KMS-11 (cell line): ENCODE measurements around the gene TRAM2.

ENCODE experiments used
- H2AFZ ChIP-seq: fragments of 200-600 bp; sonication (generic); 2 replicates; pipeline ENCODE4 v1.6.1; 2016; ENCODE audit warnings: antibody characterized with exemption, mixed run types, low read depth
- H3K27ac ChIP-seq: fragments of 200-600 bp; sonication (generic); 2 replicates; pipeline ENCODE4 v1.6.1; 2016; ENCODE audit warnings: mild to moderate bottlenecking, mixed run types
- H3K27me3 ChIP-seq: fragments of 200-600 bp; sonication (generic); 2 replicates; pipeline ENCODE4 v1.6.1; 2017; ENCODE audit warnings: mild to moderate bottlenecking, low read depth, mixed run types, moderate library complexity; ENCODE audit not compliant: insufficient read depth
- H3K36me3 ChIP-seq: fragments of 200-600 bp; sonication (generic); 2 replicates; pipeline ENCODE4 v1.6.1; 2017; ENCODE audit warnings: mild to moderate bottlenecking, mixed run types; ENCODE audit not compliant: insufficient read depth
- H3K4me1 ChIP-seq: fragments of 200-600 bp; sonication (generic); 2 replicates; pipeline ENCODE4 v1.6.1; 2016; ENCODE audit warnings: mild to moderate bottlenecking, low read depth, mixed run types; ENCODE audit not compliant: poor library complexity, severe bottlenecking
- H3K4me2 ChIP-seq: fragments of 200-600 bp; sonication (generic); 2 replicates; pipeline ENCODE4 v1.7.0; 2016; ENCODE audit warnings: mild to moderate bottlenecking, mixed run types
- H3K4me3 ChIP-seq: fragments of 200-600 bp; sonication (generic); IDR thresholded peaks from 2 replicates; pipeline ENCODE4 v1.6.1; 2017; ENCODE audit warnings: low read depth, low read length, mixed read lengths; ENCODE audit not compliant: insufficient read depth
- H3K79me2 ChIP-seq: fragments of 200-600 bp; sonication (generic); 2 replicates; pipeline ENCODE4 v1.6.1; 2016; ENCODE audit warnings: low read depth, mixed run types; ENCODE audit not compliant: insufficient read depth
- H3K9ac ChIP-seq: fragments of 200-600 bp; sonication (generic); 2 replicates; pipeline ENCODE4 v1.6.1; 2016; ENCODE audit warnings: mild to moderate bottlenecking, mixed run types
- H4K20me1 ChIP-seq: fragments of 200-600 bp; sonication (generic); 2 replicates; pipeline ENCODE4 v1.6.1; 2016; ENCODE audit warnings: mild to moderate bottlenecking, mixed run types; ENCODE audit not compliant: insufficient read depth
- TF ChIP-seq, protein P1 (sequence below): fragments of 200-600 bp; sonication (generic); conservative IDR thresholded peaks from 2 replicates; pipeline ENCODE4 v1.6.1; 2017; ENCODE audit warnings: low read depth, mild to moderate bottlenecking, antibody characterized with exemption, low read length, moderate library complexity, mixed read lengths

The TRAM2 gene

GRCh38 chr6:52543262-52543661, 33.6 kb downstream of the TRAM2 start:
- peaks cover 100% of the 10 kb centered on the region for H3K4me1 ChIP-seq

GRCh38 chr6:52541135-52541534, 35.7 kb downstream of the TRAM2 start:
- no peak overlapping the region for H2AFZ ChIP-seq
- TF ChIP-seq, protein P1, sequence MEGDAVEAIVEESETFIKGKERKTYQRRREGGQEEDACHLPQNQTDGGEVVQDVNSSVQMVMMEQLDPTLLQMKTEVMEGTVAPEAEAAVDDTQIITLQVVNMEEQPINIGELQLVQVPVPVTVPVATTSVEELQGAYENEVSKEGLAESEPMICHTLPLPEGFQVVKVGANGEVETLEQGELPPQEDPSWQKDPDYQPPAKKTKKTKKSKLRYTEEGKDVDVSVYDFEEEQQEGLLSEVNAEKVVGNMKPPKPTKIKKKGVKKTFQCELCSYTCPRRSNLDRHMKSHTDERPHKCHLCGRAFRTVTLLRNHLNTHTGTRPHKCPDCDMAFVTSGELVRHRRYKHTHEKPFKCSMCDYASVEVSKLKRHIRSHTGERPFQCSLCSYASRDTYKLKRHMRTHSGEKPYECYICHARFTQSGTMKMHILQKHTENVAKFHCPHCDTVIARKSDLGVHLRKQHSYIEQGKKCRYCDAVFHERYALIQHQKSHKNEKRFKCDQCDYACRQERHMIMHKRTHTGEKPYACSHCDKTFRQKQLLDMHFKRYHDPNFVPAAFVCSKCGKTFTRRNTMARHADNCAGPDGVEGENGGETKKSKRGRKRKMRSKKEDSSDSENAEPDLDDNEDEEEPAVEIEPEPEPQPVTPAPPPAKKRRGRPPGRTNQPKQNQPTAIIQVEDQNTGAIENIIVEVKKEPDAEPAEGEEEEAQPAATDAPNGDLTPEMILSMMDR: no peak
- H3K27ac ChIP-seq: peak overlapping the region; percentile 94; the same call in 1 of the 2 replicates
- H3K36me3 ChIP-seq: no peaks in the 10 kb centered on the region; the same call in 1 of the 2 replicates
- peak overlapping the region; percentile 20; the same call in 1 of the 2 replicates for H3K4me2 ChIP-seq
- H3K9ac ChIP-seq: no peak overlapping the region
- H3K79me2 ChIP-seq: peaks cover 84% of the 10 kb centered on the region
- H3K27me3 ChIP-seq: no peaks in the 10 kb centered on the region
- peaks cover 100% of the 10 kb centered on the region for H3K4me1 ChIP-seq
- H3K4me3 ChIP-seq: no peak overlapping the region
- no peaks in the 10 kb centered on the region for H4K20me1 ChIP-seq

More at GRCh38 chr6:52543262-52543661, 33.6 kb downstream of the TRAM2 start:
- Histone ChIP-seq H3K9ac (no peak overlapping the region), H3K4me2 (peak overlapping the region; percentile 8; the same call in 1 of the 2 replicates), H3K79me2 (peaks cover 100% of the 10 kb centered on the region), H3K27me3 (no peaks in the 10 kb centered on the region), H3K27ac (no peak overlapping the region; the same call in 1 of the 2 replicates), H2AFZ (no peak overlapping the region), H3K36me3 (no peaks in the 10 kb centered on the region; the same call in 1 of the 2 replicates), H3K4me3 (no peak overlapping the region), H4K20me1 (no peaks in the 10 kb centered on the region; the same call in 1 of the 2 replicates)
- TF ChIP-seq, protein P1: no peak

DNA sequence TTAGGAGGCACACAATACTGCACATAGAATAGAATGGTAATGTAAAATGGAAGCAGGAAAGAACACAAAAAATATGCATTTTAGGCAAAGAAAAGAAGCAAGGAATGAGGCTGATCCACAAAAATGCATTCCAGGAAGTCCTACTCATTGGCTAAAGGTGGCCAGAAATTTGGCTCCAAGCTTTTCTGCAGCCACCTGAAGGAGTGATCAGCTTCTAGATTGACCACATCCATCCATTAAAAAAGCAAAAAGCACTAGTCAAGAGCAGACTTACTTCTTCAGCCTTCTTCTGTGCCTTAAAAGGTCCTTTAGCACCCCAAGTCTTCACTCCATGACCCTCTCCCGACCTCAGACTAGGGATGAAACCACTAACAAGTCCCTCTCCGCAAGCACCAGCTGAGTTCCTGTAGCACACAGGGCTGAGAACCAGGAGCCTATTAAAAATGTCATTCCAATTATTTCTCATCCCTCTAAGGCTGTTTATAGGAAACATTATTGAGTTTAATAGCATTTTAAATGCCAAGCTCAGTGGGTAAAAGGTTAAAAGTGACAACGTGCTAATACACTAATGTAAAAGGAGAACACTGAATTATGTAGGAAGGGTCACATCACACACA, 36.5 kb downstream of the TRAM2 start:
- peak overlapping the region; percentile 90; the same call in 1 of the 2 replicates for H3K4me2 ChIP-seq
- no peaks in the 10 kb centered on the region for H3K27me3 ChIP-seq
- no peak overlapping the region for H3K4me3 ChIP-seq
- no peaks in the 10 kb centered on the region; the same call in 1 of the 2 replicates for H3K36me3 ChIP-seq
- no peak overlapping the region for H2AFZ ChIP-seq
- no peak overlapping the region for H3K9ac ChIP-seq
- no peaks in the 10 kb centered on the region for H4K20me1 ChIP-seq
- H3K4me1 ChIP-seq: peaks cover 100% of the 10 kb centered on the region
- H3K27ac ChIP-seq: peak overlapping the region; percentile 94; the same call in 1 of the 2 replicates
- H3K79me2 ChIP-seq: peaks cover 78% of the 10 kb centered on the region
- TF ChIP-seq, protein P1: no peak

GRCh38 chr6:52539607-52540006, 37.3 kb downstream of the TRAM2 start:
- no peaks in the 10 kb centered on the region for H4K20me1 ChIP-seq
- TF ChIP-seq, protein P1: no peak
- peaks cover 78% of the 10 kb centered on the region for H3K79me2 ChIP-seq
- no peak overlapping the region for H3K9ac ChIP-seq
- no peaks in the 10 kb centered on the region for H3K27me3 ChIP-seq
- H3K4me3 ChIP-seq: no peak overlapping the region
- H3K4me2 ChIP-seq: peak overlapping the region; percentile 90; the same call in 1 of the 2 replicates
- H3K4me1 ChIP-seq: peaks cover 100% of the 10 kb centered on the region
- H2AFZ ChIP-seq: no peak overlapping the region
- peak overlapping the region; percentile 94; the same call in 1 of the 2 replicates for H3K27ac ChIP-seq
- no peaks in the 10 kb centered on the region; the same call in 1 of the 2 replicates for H3K36me3 ChIP-seq
